Testis (tissue), 2 donors: ENCODE results near the gene FHIT.

Experiments
- POLR2A ChIP-seq: fragments of 450-650 bp; IDR thresholded peaks from one replicate; pipeline ENCODE4 v1.6.1; 2017; ENCODE audit warnings: antibody characterized with exemption, mild to moderate bottlenecking, moderate library complexity
- TF ChIP-seq, protein P1 (sequence below), 3 experiments: fragments of 450-650 bp in 2 of 3; fragments of 200-600 bp in 1 of 3; sonication (generic) in 1 of 3; IDR thresholded peaks; one replicate each; pipeline ENCODE4 v1.5.1; 2016 to 2019; ENCODE audit warnings: antibody characterized with exemption in 3 of 3, mild to moderate bottlenecking in 2 of 3, moderate library complexity in 1 of 3

DNA sequence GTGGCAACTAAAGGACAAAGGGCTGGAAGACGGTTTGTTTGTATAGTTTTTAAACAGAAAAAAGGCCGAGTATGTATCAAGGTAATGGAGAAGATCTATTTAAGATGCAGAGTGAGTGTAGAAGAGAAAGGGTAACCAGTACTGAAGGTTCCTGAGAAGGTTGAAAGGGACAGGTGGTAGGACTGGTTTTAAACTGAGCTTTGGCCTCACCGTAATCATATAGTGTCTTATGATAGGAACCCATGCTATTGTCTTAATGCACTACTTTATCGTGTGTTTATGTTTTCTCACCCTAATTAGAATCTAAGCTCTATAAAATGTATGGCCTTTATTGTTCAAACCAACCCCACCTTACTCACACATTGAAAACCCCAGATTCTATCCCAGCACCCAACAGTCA, 32.7 kb downstream of the FHIT start:
- TF ChIP-seq, protein P1, sequence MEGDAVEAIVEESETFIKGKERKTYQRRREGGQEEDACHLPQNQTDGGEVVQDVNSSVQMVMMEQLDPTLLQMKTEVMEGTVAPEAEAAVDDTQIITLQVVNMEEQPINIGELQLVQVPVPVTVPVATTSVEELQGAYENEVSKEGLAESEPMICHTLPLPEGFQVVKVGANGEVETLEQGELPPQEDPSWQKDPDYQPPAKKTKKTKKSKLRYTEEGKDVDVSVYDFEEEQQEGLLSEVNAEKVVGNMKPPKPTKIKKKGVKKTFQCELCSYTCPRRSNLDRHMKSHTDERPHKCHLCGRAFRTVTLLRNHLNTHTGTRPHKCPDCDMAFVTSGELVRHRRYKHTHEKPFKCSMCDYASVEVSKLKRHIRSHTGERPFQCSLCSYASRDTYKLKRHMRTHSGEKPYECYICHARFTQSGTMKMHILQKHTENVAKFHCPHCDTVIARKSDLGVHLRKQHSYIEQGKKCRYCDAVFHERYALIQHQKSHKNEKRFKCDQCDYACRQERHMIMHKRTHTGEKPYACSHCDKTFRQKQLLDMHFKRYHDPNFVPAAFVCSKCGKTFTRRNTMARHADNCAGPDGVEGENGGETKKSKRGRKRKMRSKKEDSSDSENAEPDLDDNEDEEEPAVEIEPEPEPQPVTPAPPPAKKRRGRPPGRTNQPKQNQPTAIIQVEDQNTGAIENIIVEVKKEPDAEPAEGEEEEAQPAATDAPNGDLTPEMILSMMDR (IDR thresholded peaks at IDR 0.05): no peak
- no peak for TF ChIP-seq POLR2A
